ENCODE results near the gene DNAJC28. TPM values are rescaled to one million over a fixed set of nuclear protein-coding genes. Genes with fewer than 3 reads are reported as not detected.

Gene DNAJC28
- total and polyA plus RNA-seq, 2 donors (not counting 1 experiment from before 2014, with no cell fraction given), result 0.30 to 2.5 TPM

DNA sequence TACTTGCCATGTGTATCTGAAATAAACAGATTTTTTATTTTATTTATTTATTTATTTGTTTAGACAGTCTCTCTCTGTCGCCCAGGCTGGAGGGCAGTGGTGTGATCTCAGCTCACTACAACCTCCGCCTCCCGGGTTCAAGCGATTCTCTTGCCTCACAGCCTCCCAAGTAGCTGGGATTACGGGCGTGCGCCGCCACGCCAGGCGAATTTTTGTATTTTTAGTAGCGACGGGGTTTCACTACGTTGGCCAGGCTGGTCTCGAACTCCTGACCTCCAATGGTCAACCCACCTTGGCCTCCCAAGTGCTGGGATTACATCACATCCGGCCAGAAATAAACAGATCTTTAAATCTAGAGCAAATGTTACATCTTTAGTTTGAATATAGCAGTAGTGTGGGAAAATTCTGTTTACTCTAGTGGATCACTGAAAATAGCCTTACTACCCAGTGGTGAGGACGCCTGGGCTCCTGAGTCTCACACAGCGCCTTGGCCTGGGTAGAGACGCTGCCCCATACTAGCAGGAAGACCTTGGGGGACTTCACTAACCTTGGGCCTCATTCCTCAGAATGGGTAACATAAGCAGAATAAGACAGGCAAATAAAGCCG lies 49.7 kb upstream of the DNAJC28 start:
- H3K27me3 ChIP-seq (replicated peaks in 1 of 4; ENCODE audit: control extremely low read depth in 1 of 4, control insufficient read depth in 3 of 4, insufficient read depth in 4 of 4, low read length in 3 of 4), result no peaks in the 10 kb centered on the region
- no peaks in the 10 kb centered on the region for H3K9me3 ChIP-seq (ENCODE audit: control extremely low read depth in 1 of 3, control insufficient read depth in 2 of 3, insufficient read depth in 1 of 3, low read length in 2 of 3)
- intact Hi-C loops (cut with micrococcal nuclease), result loop anchor here (5.0 kb wide), 4 partner anchors 214 to 1076 kb away; partner anchors contain the start of genes CFAP298 and RCAN1
- peak overlapping the region; percentile 97 for H3K4me3 Mint-ChIP-seq
- peak overlapping the region; percentile 78 for H2AFZ ChIP-seq (ENCODE audit: insufficient read depth, low read depth, low read length, poor library complexity, severe bottlenecking)
- H3K4me2 ChIP-seq (replicated peaks; ENCODE audit: low read depth, low read length, poor library complexity, severe bottlenecking), result peak overlapping the region; percentile 82
- ATAC-seq (ENCODE audit: low read depth), result no peak
- peaks cover 88% of the 10 kb centered on the region for H3K79me2 ChIP-seq (ENCODE audit: control insufficient read depth, insufficient read depth, low read length)
- peak overlapping the region; percentile 69 to 99 (median 89) for H3K4me3 ChIP-seq (ENCODE audit: control extremely low read depth in 1 of 5, extremely low read depth in 1 of 5, insufficient read depth in 1 of 5, low read depth in 2 of 5, low read length in 4 of 5)
- TF ChIP-seq, protein P1, sequence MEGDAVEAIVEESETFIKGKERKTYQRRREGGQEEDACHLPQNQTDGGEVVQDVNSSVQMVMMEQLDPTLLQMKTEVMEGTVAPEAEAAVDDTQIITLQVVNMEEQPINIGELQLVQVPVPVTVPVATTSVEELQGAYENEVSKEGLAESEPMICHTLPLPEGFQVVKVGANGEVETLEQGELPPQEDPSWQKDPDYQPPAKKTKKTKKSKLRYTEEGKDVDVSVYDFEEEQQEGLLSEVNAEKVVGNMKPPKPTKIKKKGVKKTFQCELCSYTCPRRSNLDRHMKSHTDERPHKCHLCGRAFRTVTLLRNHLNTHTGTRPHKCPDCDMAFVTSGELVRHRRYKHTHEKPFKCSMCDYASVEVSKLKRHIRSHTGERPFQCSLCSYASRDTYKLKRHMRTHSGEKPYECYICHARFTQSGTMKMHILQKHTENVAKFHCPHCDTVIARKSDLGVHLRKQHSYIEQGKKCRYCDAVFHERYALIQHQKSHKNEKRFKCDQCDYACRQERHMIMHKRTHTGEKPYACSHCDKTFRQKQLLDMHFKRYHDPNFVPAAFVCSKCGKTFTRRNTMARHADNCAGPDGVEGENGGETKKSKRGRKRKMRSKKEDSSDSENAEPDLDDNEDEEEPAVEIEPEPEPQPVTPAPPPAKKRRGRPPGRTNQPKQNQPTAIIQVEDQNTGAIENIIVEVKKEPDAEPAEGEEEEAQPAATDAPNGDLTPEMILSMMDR (IDR thresholded peaks at IDR 0.05), result no peak
- TF ChIP-seq EZH2 (IDR thresholded peaks at IDR 0.05; ENCODE audit: borderline replicate concordance, insufficient read depth, low read depth, low read length, poor library complexity, severe bottlenecking), result no peak
- H3K4me1 Mint-ChIP-seq, result peaks cover 41% of the 10 kb centered on the region
- no peak for DNase-seq
- peaks cover 29% of the 10 kb centered on the region for H4K20me1 ChIP-seq (ENCODE audit: control insufficient read depth, insufficient read depth, low read length, poor library complexity, severe bottlenecking)
- 75% methylated on average over 17 of the region's 19 CpGs for WGBS (ENCODE audit: insufficient coverage)
- peak overlapping the region; percentile 96 to 99 for H3K27ac ChIP-seq (ENCODE audit: low read length in 2 of 2)
- ChIA-PET CTCF (interaction anchor here (1.4 to 1.7 kb wide), 2 partner anchors 62 to 344 kb away, joined by 3 to 4 read pairs; partner anchors contain the start of gene TMEM50B), POLR2A (interaction anchor here (3.3 kb wide), 1 partner anchor 61 kb away, joined by 41 read pairs; the partner anchor contains the start of gene TMEM50B)
- peak overlapping the region; percentile 99 for H3K27ac Mint-ChIP-seq
- peaks cover 17 to 31% of the 10 kb centered on the region in 2 donors for H3K4me1 ChIP-seq (ENCODE audit: control insufficient read depth in 2 of 2, insufficient read depth in 2 of 2, low read length in 2 of 2)
- H3K9me3 Mint-ChIP-seq (ENCODE audit: insufficient read depth), result no peaks in the 10 kb centered on the region
- peaks cover 4 to 28% of the 10 kb centered on the region in 2 experiments for H3K36me3 ChIP-seq (replicated peaks in 1 of 2; ENCODE audit: control extremely low read depth in 1 of 2, control insufficient read depth in 1 of 2, extremely low read depth in 1 of 2, insufficient read depth in 2 of 2, low read length in 1 of 2)
- H3K9ac ChIP-seq (ENCODE audit: low read length), result peak overlapping the region; percentile 98
- no peaks in the 10 kb centered on the region for H3K27me3 Mint-ChIP-seq

DNA sequence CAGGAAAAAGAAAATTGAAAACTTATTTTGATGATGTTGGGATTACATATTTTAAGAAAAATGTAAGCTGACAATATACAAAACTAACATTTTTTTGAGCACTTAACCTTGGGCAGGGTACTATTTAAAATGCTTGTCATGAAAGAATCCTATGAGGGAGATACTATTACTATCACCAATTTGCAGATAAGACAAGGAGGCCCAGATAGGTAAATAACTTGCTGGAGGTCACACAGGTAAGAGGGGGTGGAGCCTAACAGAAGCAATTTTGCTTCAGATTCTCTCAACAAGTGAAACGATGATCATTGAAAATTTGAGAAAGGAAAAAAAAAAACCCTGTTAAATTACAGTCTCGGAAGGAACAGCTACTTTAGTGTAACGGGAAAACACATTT lies 49.2 kb upstream of the DNAJC28 start:
- Histone ChIP-seq H3K27me3 (replicated peaks in 1 of 4; ENCODE audit: control extremely low read depth in 1 of 4, control insufficient read depth in 3 of 4, insufficient read depth in 4 of 4, low read length in 3 of 4) (no peaks in the 10 kb centered on the region), H3K9ac (ENCODE audit: low read length) (no peak overlapping the region), H2AFZ (ENCODE audit: insufficient read depth, low read depth, low read length, poor library complexity, severe bottlenecking) (no peak overlapping the region), H4K20me1 (ENCODE audit: control insufficient read depth, insufficient read depth, low read length, poor library complexity, severe bottlenecking) (peaks cover 24% of the 10 kb centered on the region), H3K9me3 (ENCODE audit: control extremely low read depth in 1 of 3, control insufficient read depth in 2 of 3, insufficient read depth in 1 of 3, low read length in 2 of 3) (no peaks in the 10 kb centered on the region), H3K27ac (ENCODE audit: low read length in 2 of 2) (peak overlapping the region; percentile 96 to 99), H3K4me2 (replicated peaks; ENCODE audit: low read depth, low read length, poor library complexity, severe bottlenecking) (no peak overlapping the region), H3K79me2 (ENCODE audit: control insufficient read depth, insufficient read depth, low read length) (peaks cover 88% of the 10 kb centered on the region), H3K36me3 (replicated peaks in 1 of 2; ENCODE audit: control extremely low read depth in 1 of 2, control insufficient read depth in 1 of 2, extremely low read depth in 1 of 2, insufficient read depth in 2 of 2, low read length in 1 of 2) (peaks cover 5 to 30% of the 10 kb centered on the region in 2 experiments), H3K4me1 (ENCODE audit: control insufficient read depth in 2 of 2, insufficient read depth in 2 of 2, low read length in 2 of 2) (peaks cover 17 to 26% of the 10 kb centered on the region in 2 donors), H3K4me3 (ENCODE audit: control extremely low read depth in 1 of 5, extremely low read depth in 1 of 5, insufficient read depth in 1 of 5, low read depth in 2 of 5, low read length in 4 of 5) (no peak overlapping the region)
- Mint-ChIP-seq H3K27me3 (no peaks in the 10 kb centered on the region), H3K9me3 (ENCODE audit: insufficient read depth) (no peaks in the 10 kb centered on the region), H3K4me3 (peak overlapping the region; percentile 77), H3K27ac (peak overlapping the region; percentile 79), H3K4me1 (peaks cover 37% of the 10 kb centered on the region)
- TF ChIP-seq, protein P1 (IDR thresholded peaks at IDR 0.05), result no peak
- intact Hi-C loops (cut with micrococcal nuclease), result loop anchor here (5.0 kb wide), 4 partner anchors 213 to 1077 kb away; partner anchors contain the start of genes CFAP298 and RCAN1
- ATAC-seq (ENCODE audit: low read depth), result no peak
- WGBS (ENCODE audit: insufficient coverage), result no CpG with 5 or more reads among the region's 3 CpGs
- CTCF ChIA-PET, result interaction anchor here (1.4 to 1.7 kb wide), 2 partner anchors 61 to 344 kb away, joined by 3 to 4 read pairs; partner anchors contain the start of gene TMEM50B
- POLR2A ChIA-PET, result interaction anchor here (3.3 kb wide), 1 partner anchor 61 kb away, joined by 41 read pairs; the partner anchor contains the start of gene TMEM50B
- no peak for DNase-seq
